ENCODE data around the gene NRTN.

- TF ChIP-seq, protein P1, sequence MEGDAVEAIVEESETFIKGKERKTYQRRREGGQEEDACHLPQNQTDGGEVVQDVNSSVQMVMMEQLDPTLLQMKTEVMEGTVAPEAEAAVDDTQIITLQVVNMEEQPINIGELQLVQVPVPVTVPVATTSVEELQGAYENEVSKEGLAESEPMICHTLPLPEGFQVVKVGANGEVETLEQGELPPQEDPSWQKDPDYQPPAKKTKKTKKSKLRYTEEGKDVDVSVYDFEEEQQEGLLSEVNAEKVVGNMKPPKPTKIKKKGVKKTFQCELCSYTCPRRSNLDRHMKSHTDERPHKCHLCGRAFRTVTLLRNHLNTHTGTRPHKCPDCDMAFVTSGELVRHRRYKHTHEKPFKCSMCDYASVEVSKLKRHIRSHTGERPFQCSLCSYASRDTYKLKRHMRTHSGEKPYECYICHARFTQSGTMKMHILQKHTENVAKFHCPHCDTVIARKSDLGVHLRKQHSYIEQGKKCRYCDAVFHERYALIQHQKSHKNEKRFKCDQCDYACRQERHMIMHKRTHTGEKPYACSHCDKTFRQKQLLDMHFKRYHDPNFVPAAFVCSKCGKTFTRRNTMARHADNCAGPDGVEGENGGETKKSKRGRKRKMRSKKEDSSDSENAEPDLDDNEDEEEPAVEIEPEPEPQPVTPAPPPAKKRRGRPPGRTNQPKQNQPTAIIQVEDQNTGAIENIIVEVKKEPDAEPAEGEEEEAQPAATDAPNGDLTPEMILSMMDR (IDR thresholded peaks at IDR 0.05; ENCODE audit: insufficient read depth, low read length) = no peak
- no peak for TF ChIP-seq POLR2AphosphoS5 (IDR thresholded peaks at IDR 0.05; ENCODE audit: low read depth)
- TF ChIP-seq GABPA (IDR thresholded peaks at IDR 0.05; ENCODE audit: low read depth) = no peak
- TF ChIP-seq, protein P2, sequence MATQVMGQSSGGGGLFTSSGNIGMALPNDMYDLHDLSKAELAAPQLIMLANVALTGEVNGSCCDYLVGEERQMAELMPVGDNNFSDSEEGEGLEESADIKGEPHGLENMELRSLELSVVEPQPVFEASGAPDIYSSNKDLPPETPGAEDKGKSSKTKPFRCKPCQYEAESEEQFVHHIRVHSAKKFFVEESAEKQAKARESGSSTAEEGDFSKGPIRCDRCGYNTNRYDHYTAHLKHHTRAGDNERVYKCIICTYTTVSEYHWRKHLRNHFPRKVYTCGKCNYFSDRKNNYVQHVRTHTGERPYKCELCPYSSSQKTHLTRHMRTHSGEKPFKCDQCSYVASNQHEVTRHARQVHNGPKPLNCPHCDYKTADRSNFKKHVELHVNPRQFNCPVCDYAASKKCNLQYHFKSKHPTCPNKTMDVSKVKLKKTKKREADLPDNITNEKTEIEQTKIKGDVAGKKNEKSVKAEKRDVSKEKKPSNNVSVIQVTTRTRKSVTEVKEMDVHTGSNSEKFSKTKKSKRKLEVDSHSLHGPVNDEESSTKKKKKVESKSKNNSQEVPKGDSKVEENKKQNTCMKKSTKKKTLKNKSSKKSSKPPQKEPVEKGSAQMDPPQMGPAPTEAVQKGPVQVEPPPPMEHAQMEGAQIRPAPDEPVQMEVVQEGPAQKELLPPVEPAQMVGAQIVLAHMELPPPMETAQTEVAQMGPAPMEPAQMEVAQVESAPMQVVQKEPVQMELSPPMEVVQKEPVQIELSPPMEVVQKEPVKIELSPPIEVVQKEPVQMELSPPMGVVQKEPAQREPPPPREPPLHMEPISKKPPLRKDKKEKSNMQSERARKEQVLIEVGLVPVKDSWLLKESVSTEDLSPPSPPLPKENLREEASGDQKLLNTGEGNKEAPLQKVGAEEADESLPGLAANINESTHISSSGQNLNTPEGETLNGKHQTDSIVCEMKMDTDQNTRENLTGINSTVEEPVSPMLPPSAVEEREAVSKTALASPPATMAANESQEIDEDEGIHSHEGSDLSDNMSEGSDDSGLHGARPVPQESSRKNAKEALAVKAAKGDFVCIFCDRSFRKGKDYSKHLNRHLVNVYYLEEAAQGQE (IDR thresholded peaks at IDR 0.05; ENCODE audit: insufficient replicate concordance, low read depth) = no peak
- TF ChIP-seq SPI1 (IDR thresholded peaks at IDR 0.05; ENCODE audit: borderline replicate concordance, low read depth) = no peak
Observed at GRCh38 chr19:5774921-5775320, 29.9 kb upstream of the NRTN start.
